ENCODE results near the gene ADGRG6. TPM values are rescaled to one million over a fixed set of nuclear protein-coding genes. Genes with fewer than 3 reads are reported as not detected.

ADGRG6 gene
- total RNA-seq, 1 experiment from 2014 or later: 2.5 TPM

GRCh38 chr6:142280265-142280664 is 21.5 kb upstream of the ADGRG6 start:
- Histone ChIP-seq H3K4me1 (ENCODE audit: insufficient read depth, low read length) (peaks cover 4% of the 10 kb centered on the region; the same call in 1 of the 2 replicates), H3K56ac (ENCODE audit: insufficient read length, low read depth, low read length) (no peak overlapping the region), H3T11ph (ENCODE audit: low read length) (no peak overlapping the region), H3K9me3 (ENCODE audit: control insufficient read depth, low read depth, low read length) (no peaks in the 10 kb centered on the region), H3K79me2 (ENCODE audit: insufficient read depth, low read length) (no peaks in the 10 kb centered on the region), H2BK120ac (ENCODE audit: low read depth, low read length, poor library complexity, severe bottlenecking) (no peak overlapping the region), H3K23me2 (ENCODE audit: insufficient read length, low read depth, low read length, poor library complexity, severe bottlenecking) (no peaks in the 10 kb centered on the region), H4K8ac (replicated peaks; ENCODE audit: insufficient read length, low read depth, low read length) (no peak overlapping the region), H3K4ac (ENCODE audit: low read depth, low read length) (no peak overlapping the region), H3K14ac (ENCODE audit: insufficient read depth, low read length) (no peak overlapping the region), H2BK12ac (ENCODE audit: insufficient read length, low read depth, low read length) (no peak overlapping the region), H2AFZ (ENCODE audit: low read length) (no peak overlapping the region), H4K5ac (ENCODE audit: insufficient read length, low read depth, low read length) (no peak overlapping the region), H2AK5ac (ENCODE audit: insufficient read length, low read length) (no peak overlapping the region), H3K27ac (ENCODE audit: insufficient read length, low read depth, low read length) (no peak overlapping the region), H3K23ac (ENCODE audit: insufficient read length, low read depth, low read length) (no peak overlapping the region), H3K79me1 (ENCODE audit: insufficient read depth, low read depth, low read length, poor library complexity, severe bottlenecking) (no peaks in the 10 kb centered on the region), H3K9ac (ENCODE audit: extremely low read depth, insufficient read length, low read length) (no peak overlapping the region), H3K18ac (ENCODE audit: insufficient read length, low read depth, low read length) (no peak overlapping the region), H2BK5ac (ENCODE audit: insufficient read length, low read length) (no peak overlapping the region), H4K20me1 (ENCODE audit: control insufficient read depth, insufficient read depth, insufficient read length) (no peaks in the 10 kb centered on the region), H3K4me2 (ENCODE audit: insufficient read depth, insufficient read length, low read length) (no peak overlapping the region), H2BK15ac (ENCODE audit: low read depth, low read length) (no peak overlapping the region), H4K91ac (ENCODE audit: insufficient read length, low read depth, low read length) (no peak overlapping the region), H3K27me3 (ENCODE audit: insufficient read depth, low read length) (no peaks in the 10 kb centered on the region), H2BK20ac (ENCODE audit: low read depth, low read length, poor library complexity, severe bottlenecking) (no peak overlapping the region)
- no CpG with 5 or more reads among the region's 1 CpG for WGBS (ENCODE audit: extremely low coverage, insufficient read length, low lambda C conversion rate)
- peaks cover 1% of the 10 kb centered on the region; the same call in 1 of the 2 replicates for H3K27me3 Mint-ChIP-seq (ENCODE audit: low read depth)
- no peak overlapping the region for H3K27ac Mint-ChIP-seq
- H3K4me1 Mint-ChIP-seq: peaks cover 6% of the 10 kb centered on the region in 2 experiments
- DNase-seq: no peak
- no peak overlapping the region for H3K4me3 Mint-ChIP-seq
- no peaks in the 10 kb centered on the region; a peak in 1 of 7 replicates for H3K36me3 Mint-ChIP-seq (ENCODE audit: insufficient read depth in 1 of 3, low read depth in 3 of 3)
- H3K9me3 Mint-ChIP-seq: no peaks in the 10 kb centered on the region; a peak in 2 of 5 replicates
- no peak for TF ChIP-seq CTCF (conservative IDR thresholded peaks at IDR 0.05)
